ENCODE results near the gene RANBP6.

RANBP6 gene

DNA sequence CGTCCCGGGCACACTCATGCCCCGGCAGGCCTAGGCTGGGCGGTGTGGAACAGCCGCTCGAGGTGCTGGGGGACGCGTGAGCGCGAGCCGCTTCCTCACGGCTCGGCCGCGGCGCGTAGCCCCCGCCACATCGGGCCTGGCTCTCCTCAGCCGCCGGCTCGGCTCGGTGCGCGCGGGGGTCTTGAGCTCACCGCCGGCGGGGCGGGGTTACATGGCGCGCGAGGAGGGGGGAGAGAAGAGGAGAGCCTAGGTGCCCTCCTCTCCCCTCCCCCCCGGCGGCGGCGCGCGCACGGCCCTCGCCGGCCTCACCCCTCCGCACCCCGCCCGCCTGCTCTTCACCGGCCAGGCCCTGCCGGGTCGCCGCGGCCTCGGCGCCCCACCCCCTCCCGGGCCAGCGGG is 7.7 kb downstream of the RANBP6 start:
- TF ChIP-seq CTCF (IDR thresholded peaks at IDR 0.05; ENCODE audit: extremely low read depth, insufficient read depth, missing control alignments) = no peak
- DNase-seq (ENCODE audit: low spot score) = peak; percentile 79
- in situ Hi-C loops (cut with MboI; ENCODE audit: low pct_unique_long_range_greater_than_20kb, low sequenced_read_pairs, unreplicated experiment) = no loop called here

- TF ChIP-seq CTCF (IDR thresholded peaks at IDR 0.05; ENCODE audit: extremely low read depth, insufficient read depth, missing control alignments) = no peak
- DNase-seq (ENCODE audit: low spot score) = peak; percentile 80
- in situ Hi-C loops (cut with MboI; ENCODE audit: low pct_unique_long_range_greater_than_20kb, low sequenced_read_pairs, unreplicated experiment) = no loop called here
Measured at GRCh38 chr9:6007058-6007769, 8.2 kb downstream of the RANBP6 start.

- no peak for TF ChIP-seq CTCF (IDR thresholded peaks at IDR 0.05; ENCODE audit: extremely low read depth, insufficient read depth, missing control alignments)
- in situ Hi-C loops (cut with MboI; ENCODE audit: low pct_unique_long_range_greater_than_20kb, low sequenced_read_pairs, unreplicated experiment) = no loop called here
- DNase-seq (ENCODE audit: low spot score) = no peak
Measured at GRCh38 chr9:6006749-6007057, 8.7 kb downstream of the RANBP6 start.

DNA sequence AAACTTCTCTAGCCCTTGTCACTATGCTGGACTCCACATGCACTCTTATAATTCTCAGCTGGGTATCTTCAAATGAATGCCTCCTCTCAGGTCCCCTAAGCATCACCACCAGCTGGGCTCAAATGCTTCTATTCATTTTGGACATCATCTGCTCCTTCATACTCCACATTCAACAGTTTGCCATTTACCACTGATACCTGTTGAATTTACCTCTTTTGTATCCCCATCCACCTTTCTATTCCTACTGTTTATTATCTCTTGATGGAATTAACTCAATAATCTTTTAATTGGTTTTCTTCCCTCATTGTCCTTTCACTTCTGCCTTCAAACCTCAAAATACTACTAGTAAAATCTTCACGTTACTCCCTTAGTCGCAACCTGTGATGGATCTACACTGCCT is 14.5 kb downstream of the RANBP6 start:
- in situ Hi-C loops (cut with MboI; ENCODE audit: low pct_unique_long_range_greater_than_20kb, low sequenced_read_pairs, unreplicated experiment) = no loop called here
- TF ChIP-seq CTCF (IDR thresholded peaks at IDR 0.05; ENCODE audit: extremely low read depth, insufficient read depth, missing control alignments) = no peak
- DNase-seq (ENCODE audit: low spot score) = no peak

GRCh38 chr9:5999443-6000101 is 15.9 kb downstream of the RANBP6 start:
- TF ChIP-seq CTCF (IDR thresholded peaks at IDR 0.05; ENCODE audit: extremely low read depth, insufficient read depth, missing control alignments) = no peak
- DNase-seq (ENCODE audit: low spot score) = no peak
- in situ Hi-C loops (cut with MboI; ENCODE audit: low pct_unique_long_range_greater_than_20kb, low sequenced_read_pairs, unreplicated experiment) = no loop called here

DNA sequence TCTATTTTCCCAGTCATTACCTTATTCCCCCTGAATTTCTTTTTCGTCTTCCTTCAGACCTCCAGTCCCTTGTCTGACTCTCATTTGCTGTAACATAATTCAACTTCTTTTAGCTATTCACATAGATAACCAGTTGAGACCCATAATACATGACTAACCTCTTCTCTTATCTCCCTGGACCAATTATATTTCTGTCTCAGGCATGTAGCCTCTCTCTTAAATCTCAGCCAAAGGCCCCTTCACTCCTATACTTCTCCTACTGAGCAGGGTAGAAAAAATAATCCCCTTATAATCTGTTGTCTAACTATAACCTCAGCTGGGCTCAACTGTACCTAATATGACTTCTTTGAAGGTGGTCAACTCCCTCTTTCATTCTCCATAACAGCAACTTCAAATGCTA is 20.9 kb downstream of the RANBP6 start:
- in situ Hi-C loops (cut with MboI; ENCODE audit: low pct_unique_long_range_greater_than_20kb, low sequenced_read_pairs, unreplicated experiment) = no loop called here
- no peak for TF ChIP-seq CTCF (IDR thresholded peaks at IDR 0.05; ENCODE audit: extremely low read depth, insufficient read depth, missing control alignments)
- DNase-seq (ENCODE audit: low spot score) = no peak
